ENCODE measurements around the gene HSPBP1.

The HSPBP1 gene

GRCh38 chr19:55315956-55316525 lies 36.1 kb upstream of the HSPBP1 start:
- no peak overlapping the region for H2AFZ ChIP-seq (ENCODE audit: low read length)
- H3K9me3 ChIP-seq (ENCODE audit: low read length): no peaks in the 10 kb centered on the region
- H3K9me2 ChIP-seq (ENCODE audit: low read depth, low read length): no peaks in the 10 kb centered on the region
- no peaks in the 10 kb centered on the region for H3K79me2 ChIP-seq (ENCODE audit: insufficient read depth, low read length)
- no peak for TF ChIP-seq CTCF (IDR thresholded peaks at IDR 0.05; ENCODE audit: low read length)
- no peak for TF ChIP-seq EZH2 (IDR thresholded peaks at IDR 0.05; ENCODE audit: borderline replicate concordance, low read length)
- H3K27ac ChIP-seq (ENCODE audit: low read depth, low read length, poor library complexity, severe bottlenecking): no peak overlapping the region
- H3K27me3 ChIP-seq (ENCODE audit: insufficient read depth, low read length): peaks cover 5% of the 10 kb centered on the region; the same call in 1 of the 2 replicates
- no peak overlapping the region for H3K4me2 ChIP-seq (ENCODE audit: low read length)
- H3K4me3 ChIP-seq (ENCODE audit: low read depth, low read length, poor library complexity, severe bottlenecking): no peak overlapping the region
- H3K4me1 ChIP-seq (ENCODE audit: insufficient read depth, low read length, severe bottlenecking): peaks cover 5% of the 10 kb centered on the region
- H3K9ac ChIP-seq (ENCODE audit: low read length): no peak overlapping the region
- no peaks in the 10 kb centered on the region for H3K36me3 ChIP-seq (ENCODE audit: insufficient read depth, low read length)
- H3F3A ChIP-seq (ENCODE audit: insufficient read depth, low read length): no peaks in the 10 kb centered on the region
- no peaks in the 10 kb centered on the region for H4K20me1 ChIP-seq (ENCODE audit: insufficient read depth, low read length)

GRCh38 chr19:55314396-55314795 lies 34.5 kb upstream of the HSPBP1 start:
- H3K4me3 ChIP-seq (ENCODE audit: low read depth, low read length, poor library complexity, severe bottlenecking): no peak overlapping the region
- no peak overlapping the region for H3K27ac ChIP-seq (ENCODE audit: low read depth, low read length, poor library complexity, severe bottlenecking)
- no peaks in the 10 kb centered on the region for H4K20me1 ChIP-seq (ENCODE audit: insufficient read depth, low read length)
- no peak overlapping the region for H3K9ac ChIP-seq (ENCODE audit: low read length)
- no peaks in the 10 kb centered on the region for H3K9me3 ChIP-seq (ENCODE audit: low read length)
- peaks cover 4% of the 10 kb centered on the region for H3K36me3 ChIP-seq (ENCODE audit: insufficient read depth, low read length)
- H3K4me2 ChIP-seq (ENCODE audit: low read length): no peak overlapping the region
- no peaks in the 10 kb centered on the region for H3K79me2 ChIP-seq (ENCODE audit: insufficient read depth, low read length)
- H3K27me3 ChIP-seq (ENCODE audit: insufficient read depth, low read length): no peaks in the 10 kb centered on the region
- no peaks in the 10 kb centered on the region for H3F3A ChIP-seq (ENCODE audit: insufficient read depth, low read length)
- H2AFZ ChIP-seq (ENCODE audit: low read length): no peak overlapping the region
- peaks cover 12% of the 10 kb centered on the region for H3K4me1 ChIP-seq (ENCODE audit: insufficient read depth, low read length, severe bottlenecking)
- TF ChIP-seq CTCF (IDR thresholded peaks at IDR 0.05; ENCODE audit: low read length) (no peak), EZH2 (IDR thresholded peaks at IDR 0.05; ENCODE audit: borderline replicate concordance, low read length) (no peak)
- H3K9me2 ChIP-seq (ENCODE audit: low read depth, low read length): no peaks in the 10 kb centered on the region

GRCh38 chr19:55312621-55313512 lies 33.0 kb upstream of the HSPBP1 start:
- Histone ChIP-seq H3K4me2 (ENCODE audit: low read length) (no peak overlapping the region), H4K20me1 (ENCODE audit: insufficient read depth, low read length) (no peaks in the 10 kb centered on the region), H3K79me2 (ENCODE audit: insufficient read depth, low read length) (no peaks in the 10 kb centered on the region), H3K9me2 (ENCODE audit: low read depth, low read length) (no peaks in the 10 kb centered on the region), H3K9ac (ENCODE audit: low read length) (no peak overlapping the region), H3K27me3 (ENCODE audit: insufficient read depth, low read length) (no peaks in the 10 kb centered on the region), H3K4me3 (ENCODE audit: low read depth, low read length, poor library complexity, severe bottlenecking) (no peak overlapping the region), H3K36me3 (ENCODE audit: insufficient read depth, low read length) (peaks cover 10% of the 10 kb centered on the region), H3F3A (ENCODE audit: insufficient read depth, low read length) (no peaks in the 10 kb centered on the region), H3K27ac (ENCODE audit: low read depth, low read length, poor library complexity, severe bottlenecking) (no peak overlapping the region), H3K9me3 (ENCODE audit: low read length) (no peaks in the 10 kb centered on the region), H3K4me1 (ENCODE audit: insufficient read depth, low read length, severe bottlenecking) (peaks cover 18% of the 10 kb centered on the region), H2AFZ (ENCODE audit: low read length) (no peak overlapping the region)
- TF ChIP-seq CTCF (IDR thresholded peaks at IDR 0.05; ENCODE audit: low read length): no peak
- TF ChIP-seq EZH2 (IDR thresholded peaks at IDR 0.05; ENCODE audit: borderline replicate concordance, low read length): no peak
